ENCODE results near the gene GUCY1A1.

Gene GUCY1A1

DNA sequence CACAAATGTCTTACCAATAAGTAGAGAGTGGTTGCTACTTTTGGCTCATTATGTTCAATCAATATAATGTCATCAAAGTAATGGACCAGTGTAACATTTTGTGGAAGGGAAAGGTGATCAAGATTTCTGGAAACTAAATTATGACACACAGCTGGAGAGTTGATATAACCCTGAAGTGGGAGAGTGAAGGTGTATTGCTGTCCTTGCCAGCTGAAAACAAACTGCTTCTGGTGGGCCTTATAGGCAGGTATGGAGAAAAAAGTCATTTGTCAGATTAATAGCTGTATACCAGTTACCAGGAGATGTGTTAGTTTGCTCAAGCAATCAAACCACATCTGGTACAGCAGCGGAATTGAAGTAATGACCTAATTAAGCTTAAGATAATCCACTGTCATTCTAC lies 74.9 kb downstream of the GUCY1A1 start:
- no peak for DNase-seq (ENCODE audit: low read depth in 2 of 2)

DNA sequence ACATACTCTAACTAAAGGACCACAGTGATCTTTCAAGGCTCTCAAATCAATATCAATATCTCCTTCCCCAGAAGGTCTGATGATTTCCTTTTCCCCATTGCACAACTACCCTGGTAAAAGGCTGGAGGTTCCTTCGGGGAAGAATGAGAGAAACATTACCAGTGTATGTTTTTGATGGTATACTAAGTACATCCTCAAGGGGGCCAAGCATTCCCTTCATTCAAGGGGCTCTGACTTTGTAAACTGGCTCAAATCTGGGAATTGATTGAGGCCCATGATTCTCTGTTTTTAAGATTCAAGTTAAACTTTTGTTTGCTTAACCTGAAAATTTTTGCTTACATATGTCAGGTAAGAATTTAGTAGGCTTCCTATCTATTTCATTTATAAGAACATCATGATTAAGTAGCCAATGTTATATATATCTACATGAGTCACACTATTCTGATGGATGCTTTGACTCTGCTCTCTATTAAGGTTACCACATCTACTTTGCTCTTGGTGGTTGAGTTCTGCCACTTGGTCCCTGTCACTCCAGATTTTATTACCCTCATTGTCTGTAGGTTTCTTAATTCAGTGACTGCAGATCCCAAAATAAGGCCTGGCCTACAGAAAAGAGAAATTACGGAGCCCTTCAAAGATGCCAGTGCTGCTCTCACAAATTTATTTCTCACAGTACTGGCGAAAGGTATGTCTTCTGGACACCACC lies 75.8 kb downstream of the GUCY1A1 start:
- no peak for DNase-seq (ENCODE audit: low read depth in 2 of 2)

DNA sequence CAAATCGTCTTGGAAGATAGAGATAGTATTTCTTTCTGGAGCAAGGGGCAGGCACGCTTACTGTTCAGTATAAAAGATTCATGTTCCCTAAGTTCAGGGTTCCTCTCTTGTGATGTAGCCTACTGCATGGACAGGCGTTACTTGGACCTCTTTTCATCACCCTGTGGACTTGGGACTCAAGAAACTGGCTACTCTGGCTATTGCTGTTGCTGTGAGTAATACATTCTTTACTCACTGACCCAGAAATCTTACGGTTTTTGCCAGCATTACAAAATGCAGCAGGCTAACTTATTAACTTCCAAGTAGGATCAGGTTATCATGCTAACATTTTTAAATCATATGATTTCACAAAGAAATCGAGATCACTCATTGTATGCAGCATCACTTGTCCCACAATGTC lies 79.3 kb downstream of the GUCY1A1 start:
- DNase-seq (ENCODE audit: low read depth in 2 of 2), result no peak

DNA sequence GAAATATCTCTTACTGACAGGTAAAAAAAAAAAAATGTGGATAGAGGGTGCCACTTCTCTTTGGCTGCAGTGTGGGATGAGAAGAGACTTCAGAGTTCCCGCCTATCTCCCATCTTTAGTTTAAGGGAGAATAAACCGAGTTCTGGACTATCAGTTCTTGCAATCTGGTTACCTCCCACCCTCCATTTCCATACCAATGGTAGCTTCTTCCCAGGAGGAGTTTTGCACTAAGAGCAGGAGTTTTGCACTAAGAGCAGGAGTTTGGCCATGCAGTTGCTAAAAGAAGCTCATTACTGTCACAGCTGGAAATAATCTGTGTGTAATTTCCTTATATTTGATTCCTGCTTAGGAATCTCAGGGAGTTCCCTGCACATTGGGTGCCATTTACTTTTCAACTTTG lies 81.4 kb downstream of the GUCY1A1 start:
- no peak for DNase-seq (ENCODE audit: low read depth in 2 of 2)

DNA sequence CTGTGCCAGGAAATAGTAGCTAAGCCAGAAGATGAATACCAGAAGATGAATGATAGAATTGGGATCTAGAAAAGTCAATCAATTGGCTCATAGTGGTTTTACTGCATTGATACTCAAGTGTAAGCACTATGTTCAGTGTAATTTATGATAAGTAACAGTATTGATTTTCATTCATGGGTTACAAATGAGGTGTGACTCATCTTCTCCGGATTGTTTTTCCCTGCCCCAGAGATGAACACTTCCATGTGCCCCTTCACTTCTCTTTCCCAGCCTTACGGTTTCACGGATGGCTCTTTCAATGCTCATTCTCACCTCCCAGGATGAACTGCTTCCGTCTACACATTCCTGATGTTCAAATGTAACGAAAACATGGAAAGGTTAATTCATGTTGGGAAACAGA lies 82.4 kb downstream of the GUCY1A1 start:
- no peak for DNase-seq (ENCODE audit: low read depth in 2 of 2)

DNA sequence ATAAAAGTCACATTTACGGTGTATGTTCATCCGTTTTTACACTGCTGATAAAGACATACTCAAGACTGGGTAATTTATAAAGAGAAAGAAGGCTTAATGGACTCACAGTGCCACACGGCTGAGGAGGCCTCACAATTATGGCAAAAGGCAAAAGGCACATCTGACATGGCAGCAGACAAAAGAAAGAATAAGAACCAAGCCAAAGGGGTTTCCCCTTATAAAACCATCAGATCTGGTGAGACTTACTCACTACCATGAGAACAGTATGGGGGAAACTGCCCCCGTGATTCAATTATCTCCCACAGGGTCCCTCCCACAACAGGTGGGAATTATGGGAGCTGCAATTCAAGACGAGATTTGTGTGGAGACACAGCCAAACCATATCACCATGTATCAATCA lies 84.9 kb downstream of the GUCY1A1 start:
- no peak for DNase-seq (ENCODE audit: low read depth in 2 of 2)

DNA sequence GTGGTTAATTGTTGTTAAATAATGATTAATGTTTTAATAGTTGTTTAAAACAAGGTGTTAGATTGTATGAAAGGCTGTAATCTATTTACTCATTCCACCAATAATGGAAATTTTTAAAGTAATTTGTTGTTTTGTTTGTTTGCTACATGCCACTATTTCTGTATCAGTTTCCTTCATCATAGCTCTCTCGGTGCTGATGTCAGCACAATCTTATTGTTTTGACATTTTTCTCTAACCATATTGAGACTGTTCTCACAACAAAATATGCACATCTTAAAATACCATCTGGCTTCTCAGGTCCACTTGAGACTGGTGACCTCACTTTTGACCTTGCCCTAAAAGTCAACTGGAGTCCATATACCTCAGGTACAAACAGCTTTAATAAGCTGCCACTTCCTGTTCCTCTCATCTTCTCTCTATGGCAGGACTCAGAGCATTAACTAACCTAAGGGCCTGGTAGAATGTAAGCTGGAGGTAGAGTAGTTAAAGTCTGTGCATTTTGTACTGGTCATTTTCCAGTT lies 91.2 kb downstream of the GUCY1A1 start:
- DNase-seq (ENCODE audit: low read depth in 2 of 2), result no peak

DNA sequence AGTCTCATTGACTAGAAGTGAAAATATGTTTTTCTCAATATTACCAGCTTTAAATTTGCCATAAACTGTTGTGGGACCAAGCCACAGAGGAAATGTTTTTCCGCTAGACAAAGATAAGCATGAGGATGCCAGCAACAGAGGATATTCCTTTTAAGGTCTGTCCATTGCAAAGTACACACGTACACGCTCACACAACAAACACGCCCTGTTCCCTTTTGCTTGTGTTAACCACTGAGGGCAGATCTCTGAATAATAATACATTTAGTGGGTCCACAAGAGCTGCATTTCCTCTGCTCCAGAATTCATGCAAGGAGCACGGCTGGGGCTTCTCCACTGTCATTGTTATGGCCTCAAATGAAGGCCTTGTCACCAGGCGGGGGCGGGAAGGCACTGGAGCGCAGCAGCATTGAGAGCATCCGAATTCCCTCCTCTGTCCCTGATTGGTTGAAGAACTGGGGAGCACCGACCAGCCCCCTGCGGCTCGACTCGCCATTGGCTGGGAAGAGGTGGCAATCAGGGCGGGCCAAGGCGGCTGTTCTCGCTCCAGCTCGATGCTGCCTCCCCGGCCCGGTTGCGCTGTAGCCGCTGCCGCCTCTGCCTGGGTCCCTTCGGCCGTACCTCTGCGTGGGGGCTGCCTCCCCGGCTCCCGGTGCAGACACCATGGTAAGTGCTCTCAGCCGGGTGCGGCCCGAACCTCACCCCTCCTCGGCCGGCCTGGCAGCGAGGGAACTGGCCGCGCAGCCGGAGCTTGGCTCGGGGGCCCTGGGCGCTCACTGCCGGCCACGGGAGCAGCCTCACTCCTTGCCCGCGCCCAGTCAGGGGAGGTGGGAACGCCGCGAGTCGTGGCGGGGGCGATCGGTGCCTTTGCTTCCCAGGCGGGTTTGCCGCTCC lies 92.1 kb downstream of the GUCY1A1 start, which contains the start of gene GUCY1B1:
GUCY1B1 (plus strand) TSS at position 541 of the 891 bp plus-strand sequence; CDS start at position 661, 120 bp downstream.
- DNase-seq (ENCODE audit: low read depth in 2 of 2), result peak in 1 of 2 donors; percentile 34

DNA sequence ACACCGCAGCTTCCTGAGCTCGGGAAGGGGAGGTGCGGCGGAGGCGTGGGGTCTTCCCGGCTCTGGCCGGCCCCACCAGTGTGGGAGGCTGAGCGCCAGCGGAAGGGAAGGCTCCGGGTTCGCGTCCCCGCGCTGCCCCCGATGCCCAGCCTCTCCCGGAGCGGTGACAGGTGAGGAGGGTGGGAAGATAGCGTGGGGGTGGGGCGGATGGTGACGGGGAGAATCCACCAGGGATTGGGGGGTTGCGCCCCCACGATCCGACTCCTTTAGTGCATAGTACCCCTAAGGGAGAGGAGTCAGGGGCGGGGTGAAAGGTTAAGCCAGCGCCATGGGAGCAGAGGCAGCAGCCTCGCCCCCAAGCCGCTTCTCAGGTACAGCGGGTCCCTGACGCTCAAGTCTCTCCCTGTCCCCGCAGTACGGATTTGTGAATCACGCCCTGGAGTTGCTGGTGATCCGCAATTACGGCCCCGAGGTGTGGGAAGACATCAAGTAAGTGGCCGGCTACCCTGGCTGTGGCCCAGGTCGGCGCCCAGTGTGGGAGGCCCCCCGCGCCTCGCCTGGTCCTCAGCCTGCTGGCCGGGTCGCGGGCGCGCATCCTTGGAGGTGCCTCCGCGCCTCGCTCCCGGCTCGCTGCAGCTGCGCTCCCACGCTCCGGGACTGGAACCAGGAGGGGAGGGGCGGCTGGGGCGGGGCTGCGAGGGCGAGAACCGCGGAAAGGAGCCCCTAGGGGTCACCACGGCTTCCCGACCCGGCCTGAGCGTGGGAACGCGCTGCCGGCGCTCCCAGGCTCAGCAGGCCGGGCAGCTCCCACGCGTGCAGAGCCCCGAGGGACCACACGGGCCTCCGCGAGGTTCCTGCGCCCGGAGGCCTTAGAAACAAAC lies 93.0 kb downstream of the GUCY1A1 start:
- no peak for DNase-seq (ENCODE audit: low read depth in 2 of 2)

DNA sequence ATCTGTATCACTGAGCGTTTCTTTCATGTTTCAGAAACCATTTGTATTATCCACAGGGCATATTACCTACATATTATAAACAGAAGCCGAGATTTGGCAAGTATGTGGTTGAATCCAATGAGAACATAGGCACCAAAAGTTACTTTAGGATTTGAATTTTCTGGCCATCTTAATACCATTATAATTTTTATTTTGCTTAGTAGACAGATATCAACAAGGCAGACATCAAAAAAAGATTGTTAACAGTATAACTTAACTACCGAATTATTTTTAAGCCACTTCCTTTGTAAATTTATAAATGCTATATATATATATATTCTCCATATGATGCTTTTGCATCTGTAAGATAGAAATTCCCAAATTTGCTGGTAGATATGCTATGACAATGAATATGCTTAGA lies 94.4 kb downstream of the GUCY1A1 start:
- DNase-seq (ENCODE audit: low read depth in 2 of 2), result no peak

DNA sequence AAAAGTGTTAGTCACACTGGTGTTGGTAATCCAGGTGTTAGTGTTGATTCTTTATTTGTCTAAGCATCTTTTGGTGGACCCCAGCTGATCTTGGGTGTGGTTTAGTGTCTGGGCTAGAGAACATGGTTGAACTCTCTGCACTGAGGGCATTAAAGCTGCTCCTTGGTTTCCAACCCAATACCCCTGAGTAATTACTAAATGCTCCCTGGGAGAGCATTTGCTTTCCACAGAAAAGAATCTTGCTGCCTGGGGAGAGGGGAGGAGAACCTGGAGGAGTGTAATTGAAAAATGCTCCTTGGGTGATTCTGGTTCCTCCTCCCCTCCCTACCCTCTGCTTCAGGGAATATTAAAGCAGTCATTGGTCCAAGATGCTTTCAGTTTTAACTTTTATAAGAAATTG lies 95.3 kb downstream of the GUCY1A1 start:
- no peak for DNase-seq (ENCODE audit: low read depth in 2 of 2)

DNA sequence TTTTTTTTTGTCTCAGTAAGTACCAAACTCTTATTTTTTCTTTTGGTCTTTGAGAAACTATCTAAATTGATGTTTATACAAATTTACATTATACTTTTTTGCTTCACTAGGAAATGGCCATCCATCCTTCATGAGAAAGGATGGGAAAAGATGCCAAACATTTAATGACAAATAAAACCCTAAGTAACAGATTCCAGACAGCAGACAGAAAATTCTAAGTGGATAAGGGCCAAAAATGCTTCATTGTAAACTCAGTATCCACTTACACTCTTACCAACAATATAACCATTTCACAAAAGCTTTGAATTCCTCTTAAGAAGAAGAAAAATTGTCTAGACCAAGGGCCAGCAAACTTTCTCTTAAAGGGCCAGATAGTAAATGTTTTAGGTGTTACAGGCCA lies 95.7 kb downstream of the GUCY1A1 start:
- no peak for DNase-seq (ENCODE audit: low read depth in 2 of 2)

DNA sequence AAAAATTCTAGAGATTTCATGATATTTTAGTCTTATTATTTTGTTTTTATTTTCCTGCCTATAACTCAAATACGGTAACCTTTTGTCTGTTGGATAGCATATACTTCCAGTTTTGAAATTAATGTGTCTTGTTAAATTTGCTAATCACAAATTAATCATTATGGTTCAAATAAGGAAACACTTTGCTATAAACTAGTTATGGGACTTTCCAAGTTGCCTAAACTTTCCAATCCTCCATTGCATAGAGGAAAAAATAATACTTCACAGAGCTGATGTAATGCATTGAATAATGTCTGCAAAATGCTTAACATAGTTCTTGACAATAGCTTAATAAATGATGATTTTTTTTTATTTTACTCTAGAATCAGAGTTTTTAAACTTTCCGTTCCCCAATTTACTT lies 96.9 kb downstream of the GUCY1A1 start:
- DNase-seq (ENCODE audit: low read depth in 2 of 2), result no peak

DNA sequence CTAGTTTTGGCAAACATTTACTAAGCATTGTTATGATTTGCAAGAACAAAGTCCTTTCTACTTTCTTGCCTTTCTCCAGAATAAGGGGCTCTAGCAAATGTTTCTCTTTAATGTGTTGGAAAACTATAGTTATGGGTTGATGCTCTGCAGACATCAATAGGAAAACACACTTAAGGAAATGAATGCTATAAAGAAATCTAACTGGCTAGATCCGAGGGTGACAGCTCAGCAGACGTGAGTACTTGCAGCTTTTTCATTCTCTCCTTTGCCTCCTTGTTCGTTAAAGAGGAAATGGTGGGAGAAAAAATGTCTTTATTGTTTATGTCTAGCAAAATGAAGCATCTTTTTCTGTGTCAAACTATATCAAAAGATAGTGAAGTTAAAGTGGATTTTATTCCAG lies 98.5 kb downstream of the GUCY1A1 start:
- DNase-seq (ENCODE audit: low read depth in 2 of 2), result no peak

DNA sequence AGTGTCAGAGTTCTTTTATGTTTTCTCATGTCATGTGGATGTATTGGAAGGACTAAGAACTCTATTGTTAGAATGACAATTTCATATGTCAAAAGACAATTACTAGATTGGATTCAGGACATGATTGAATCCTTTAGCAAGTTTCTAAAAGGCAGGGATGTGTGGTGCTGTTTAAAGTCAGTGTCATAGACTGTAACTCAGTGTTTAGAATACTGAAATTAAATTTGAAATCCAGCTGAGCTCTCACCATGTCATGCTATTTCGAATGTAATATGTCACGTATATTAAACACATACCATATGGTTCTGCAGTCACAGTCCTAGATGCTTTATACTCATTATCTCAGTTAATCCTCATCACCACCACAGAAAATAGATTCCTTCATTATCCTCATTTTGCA lies 100.0 kb downstream of the GUCY1A1 start:
- no peak for DNase-seq (ENCODE audit: low read depth in 2 of 2)

DNA sequence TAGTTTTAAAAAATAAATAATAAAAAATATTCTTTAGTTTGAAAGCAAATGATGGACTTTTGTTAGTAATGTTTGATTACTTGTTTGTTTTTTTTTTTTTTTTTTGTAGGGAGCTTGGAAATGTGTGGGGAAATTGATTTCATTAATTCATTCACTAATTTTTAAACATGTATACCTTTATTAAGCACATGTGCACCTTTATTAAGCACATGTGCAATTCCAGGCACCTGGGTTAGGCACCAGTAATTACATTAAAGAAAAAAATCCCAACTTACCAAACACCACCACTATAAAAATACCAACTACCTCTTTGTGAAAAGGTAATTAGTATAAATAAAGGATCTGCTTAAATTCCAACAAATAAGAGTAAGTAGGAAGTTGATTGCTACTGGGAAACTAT lies 101.7 kb downstream of the GUCY1A1 start:
- no peak for DNase-seq (ENCODE audit: low read depth in 2 of 2)

DNA sequence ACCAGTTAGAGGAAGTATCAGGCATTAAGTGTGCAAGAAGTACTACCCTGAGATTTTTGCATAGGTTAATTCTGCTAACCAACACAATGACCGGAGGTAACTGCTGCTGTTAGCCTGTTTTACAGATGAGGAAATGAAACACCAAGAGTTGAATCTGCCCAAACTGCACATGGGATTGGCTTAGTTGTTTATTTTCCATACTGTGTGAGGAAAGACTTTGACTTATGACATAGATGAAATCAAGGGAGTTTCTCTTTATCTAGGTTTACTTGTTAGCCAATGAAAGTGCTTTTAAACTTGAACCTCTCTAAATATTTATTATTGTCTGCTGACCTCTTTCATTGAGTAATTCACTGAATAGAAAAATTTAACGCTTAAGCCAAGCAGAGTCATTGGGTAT lies 102.4 kb downstream of the GUCY1A1 start:
- DNase-seq (ENCODE audit: low read depth in 2 of 2), result no peak

DNA sequence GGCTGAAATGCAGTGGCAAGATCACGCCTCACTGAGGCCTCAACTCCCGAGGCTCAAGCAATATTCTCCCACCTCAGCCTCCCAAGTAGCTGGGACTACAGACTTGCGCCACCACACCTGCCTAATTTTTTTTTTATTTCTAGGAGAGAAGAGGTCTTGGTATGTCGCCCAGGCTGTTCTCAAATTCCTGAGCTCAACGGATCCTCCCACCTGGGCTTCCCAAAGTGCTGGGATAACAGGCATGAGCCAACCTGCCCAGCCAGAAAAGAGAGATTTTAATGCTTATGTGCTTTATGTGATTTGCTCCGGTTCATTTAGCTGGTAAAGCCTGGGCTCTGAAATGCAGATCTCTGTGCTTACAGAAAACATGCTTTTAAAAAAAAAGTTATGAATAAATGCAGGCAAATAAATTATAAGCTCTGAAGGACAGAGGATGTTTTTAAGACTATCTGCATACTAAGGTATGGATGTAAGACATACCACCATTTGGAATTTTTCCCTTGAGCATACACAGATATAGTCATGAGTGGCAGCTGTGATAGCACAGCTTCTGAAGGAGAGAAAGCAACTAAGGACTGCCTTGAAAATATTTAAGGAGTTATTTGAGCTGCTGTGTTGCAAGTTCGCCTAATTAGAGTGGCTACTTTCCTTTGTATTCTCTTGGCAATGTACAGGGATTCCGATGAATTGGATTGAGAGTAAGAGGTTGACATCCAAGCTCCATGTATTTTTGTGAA lies 106.0 kb downstream of the GUCY1A1 start:
- DNase-seq (ENCODE audit: low read depth in 2 of 2), result no peak

DNA sequence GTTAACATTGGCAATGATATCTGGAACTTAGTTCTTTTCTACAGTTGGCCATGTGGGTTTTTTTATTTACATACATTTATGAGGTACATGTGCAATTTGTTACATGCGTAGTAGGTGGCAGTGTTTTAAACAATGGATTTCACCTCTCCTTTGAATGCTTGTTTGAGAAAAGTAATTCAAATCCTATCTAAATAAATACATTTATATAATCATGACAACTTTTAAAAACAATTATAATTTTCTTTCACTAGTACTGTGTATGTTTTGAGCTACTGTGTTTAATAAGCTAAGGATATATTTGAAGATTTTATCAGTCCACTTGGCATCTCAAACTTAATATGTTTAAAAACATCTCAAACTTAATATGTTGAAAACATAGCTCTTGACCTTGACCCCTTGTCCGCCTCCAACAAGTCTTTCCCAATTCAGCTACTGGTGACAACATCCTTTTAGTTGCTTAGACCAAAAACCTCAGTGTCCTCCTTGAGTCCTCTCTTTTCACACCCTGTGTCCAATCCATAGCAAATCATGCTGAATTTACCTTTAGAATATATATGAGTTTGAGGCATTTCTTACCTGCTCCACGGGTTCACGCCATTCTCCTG lies 106.7 kb downstream of the GUCY1A1 start:
- DNase-seq (ENCODE audit: low read depth in 2 of 2), result no peak

DNA sequence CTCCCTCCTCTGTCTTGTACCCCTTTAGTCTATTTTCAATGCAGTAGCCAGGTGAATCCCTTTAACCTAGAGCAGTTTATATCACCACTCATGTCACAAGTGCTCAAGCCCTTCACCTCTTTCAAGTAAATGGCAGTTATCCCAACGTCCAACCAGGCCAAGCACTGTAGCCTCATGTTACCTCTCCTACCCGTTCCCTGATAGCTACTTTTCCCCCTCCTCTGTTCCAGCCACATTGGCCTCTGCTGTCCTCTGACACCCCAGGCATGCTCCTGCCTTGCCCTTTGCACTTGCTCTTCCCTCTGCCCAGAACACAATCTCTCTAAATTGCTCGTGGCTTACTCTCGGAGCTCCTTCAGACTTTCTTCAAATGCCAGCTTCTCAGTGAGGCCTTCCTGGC lies 107.4 kb downstream of the GUCY1A1 start:
- no peak for DNase-seq (ENCODE audit: low read depth in 2 of 2)

Data from stimulated activated CD4-positive, alpha-beta T cell treated with anti-CD3 and anti-CD28 coated beads, Interleukin-1b, Interleukin-23, amount 100 ng/mL, for 1 hour (primary cell).